KMS-11 (cell line): ENCODE results near the gene UBE3A.
"Not testable (repeated sequence)": the region's sequence is repeated elsewhere in the genome, so short reads cannot be mapped to it uniquely, and the experiment has no call there.

ENCODE experiments used
- H2AFZ ChIP-seq: fragments of 200-600 bp; sonication (generic); 2 replicates; pipeline ENCODE4 v1.6.1; 2016; ENCODE audit warnings: antibody characterized with exemption, mixed run types, low read depth
- H3K27ac ChIP-seq: fragments of 200-600 bp; sonication (generic); 2 replicates; pipeline ENCODE4 v1.6.1; 2016; ENCODE audit warnings: mild to moderate bottlenecking, mixed run types
- H3K27me3 ChIP-seq: fragments of 200-600 bp; sonication (generic); 2 replicates; pipeline ENCODE4 v1.6.1; 2017; ENCODE audit warnings: mild to moderate bottlenecking, low read depth, mixed run types, moderate library complexity; ENCODE audit not compliant: insufficient read depth
- H3K36me3 ChIP-seq: fragments of 200-600 bp; sonication (generic); 2 replicates; pipeline ENCODE4 v1.6.1; 2017; ENCODE audit warnings: mild to moderate bottlenecking, mixed run types; ENCODE audit not compliant: insufficient read depth
- H3K4me1 ChIP-seq: fragments of 200-600 bp; sonication (generic); 2 replicates; pipeline ENCODE4 v1.6.1; 2016; ENCODE audit warnings: mild to moderate bottlenecking, low read depth, mixed run types; ENCODE audit not compliant: poor library complexity, severe bottlenecking
- H3K4me2 ChIP-seq: fragments of 200-600 bp; sonication (generic); 2 replicates; pipeline ENCODE4 v1.7.0; 2016; ENCODE audit warnings: mild to moderate bottlenecking, mixed run types
- H3K4me3 ChIP-seq: fragments of 200-600 bp; sonication (generic); IDR thresholded peaks from 2 replicates; pipeline ENCODE4 v1.6.1; 2017; ENCODE audit warnings: low read depth, low read length, mixed read lengths; ENCODE audit not compliant: insufficient read depth
- H3K79me2 ChIP-seq: fragments of 200-600 bp; sonication (generic); 2 replicates; pipeline ENCODE4 v1.6.1; 2016; ENCODE audit warnings: low read depth, mixed run types; ENCODE audit not compliant: insufficient read depth
- H3K9ac ChIP-seq: fragments of 200-600 bp; sonication (generic); 2 replicates; pipeline ENCODE4 v1.6.1; 2016; ENCODE audit warnings: mild to moderate bottlenecking, mixed run types
- H4K20me1 ChIP-seq: fragments of 200-600 bp; sonication (generic); 2 replicates; pipeline ENCODE4 v1.6.1; 2016; ENCODE audit warnings: mild to moderate bottlenecking, mixed run types; ENCODE audit not compliant: insufficient read depth
- TF ChIP-seq, protein P1 (sequence below): fragments of 200-600 bp; sonication (generic); conservative IDR thresholded peaks from 2 replicates; pipeline ENCODE4 v1.6.1; 2017; ENCODE audit warnings: low read depth, mild to moderate bottlenecking, antibody characterized with exemption, low read length, moderate library complexity, mixed read lengths

The UBE3A gene

DNA sequence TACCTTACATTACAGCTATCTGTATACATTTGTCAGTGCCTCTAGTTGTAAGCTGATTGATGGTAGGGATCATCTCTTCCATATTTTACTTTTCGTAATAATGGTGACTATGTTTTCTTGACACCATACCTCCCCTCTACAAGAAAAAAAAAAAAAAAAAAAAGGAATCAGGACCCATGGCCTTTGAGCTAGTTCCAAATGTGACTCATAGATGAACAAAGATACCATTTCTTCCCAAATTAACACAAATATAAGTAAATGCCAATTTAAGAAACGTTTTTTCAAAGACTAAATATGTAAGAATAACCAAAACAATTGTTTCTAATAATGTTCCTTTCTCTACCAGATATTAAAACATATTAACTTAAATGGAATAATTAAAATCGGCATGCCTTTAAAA, 23.1 kb downstream of the UBE3A start:
- H3K4me1 ChIP-seq, result peaks cover 23% of the 10 kb centered on the region
- H3K4me3 ChIP-seq, result no peak overlapping the region
- no peak overlapping the region for H2AFZ ChIP-seq
- peaks cover 40% of the 10 kb centered on the region; the same call in 1 of the 2 replicates for H3K79me2 ChIP-seq
- H3K27ac ChIP-seq, result no peak overlapping the region; the same call in 1 of the 2 replicates
- peak overlapping the region; percentile 21; the same call in 1 of the 2 replicates for H3K4me2 ChIP-seq
- TF ChIP-seq, protein P1, sequence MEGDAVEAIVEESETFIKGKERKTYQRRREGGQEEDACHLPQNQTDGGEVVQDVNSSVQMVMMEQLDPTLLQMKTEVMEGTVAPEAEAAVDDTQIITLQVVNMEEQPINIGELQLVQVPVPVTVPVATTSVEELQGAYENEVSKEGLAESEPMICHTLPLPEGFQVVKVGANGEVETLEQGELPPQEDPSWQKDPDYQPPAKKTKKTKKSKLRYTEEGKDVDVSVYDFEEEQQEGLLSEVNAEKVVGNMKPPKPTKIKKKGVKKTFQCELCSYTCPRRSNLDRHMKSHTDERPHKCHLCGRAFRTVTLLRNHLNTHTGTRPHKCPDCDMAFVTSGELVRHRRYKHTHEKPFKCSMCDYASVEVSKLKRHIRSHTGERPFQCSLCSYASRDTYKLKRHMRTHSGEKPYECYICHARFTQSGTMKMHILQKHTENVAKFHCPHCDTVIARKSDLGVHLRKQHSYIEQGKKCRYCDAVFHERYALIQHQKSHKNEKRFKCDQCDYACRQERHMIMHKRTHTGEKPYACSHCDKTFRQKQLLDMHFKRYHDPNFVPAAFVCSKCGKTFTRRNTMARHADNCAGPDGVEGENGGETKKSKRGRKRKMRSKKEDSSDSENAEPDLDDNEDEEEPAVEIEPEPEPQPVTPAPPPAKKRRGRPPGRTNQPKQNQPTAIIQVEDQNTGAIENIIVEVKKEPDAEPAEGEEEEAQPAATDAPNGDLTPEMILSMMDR, result no peak
- no peaks in the 10 kb centered on the region for H4K20me1 ChIP-seq
- H3K9ac ChIP-seq, result no peak overlapping the region
- no peaks in the 10 kb centered on the region for H3K36me3 ChIP-seq
- no peaks in the 10 kb centered on the region for H3K27me3 ChIP-seq

DNA sequence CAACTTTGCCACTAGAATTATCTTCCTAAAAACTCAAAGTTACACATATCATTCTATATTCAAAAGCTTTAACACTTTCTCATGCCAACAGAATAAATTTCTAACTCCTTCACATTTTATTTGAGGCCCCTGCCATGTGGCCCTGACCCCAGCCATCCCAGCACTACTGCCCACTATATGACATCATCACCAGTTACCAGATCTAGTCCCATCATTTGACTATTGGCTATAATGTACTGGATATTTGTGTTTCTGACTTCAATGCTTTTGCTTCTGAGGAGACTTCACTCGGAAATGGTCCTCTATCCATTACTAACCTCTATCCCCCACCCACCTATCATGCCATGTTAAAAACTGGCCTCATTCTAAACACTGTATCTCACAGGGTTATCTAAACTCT, 23.6 kb downstream of the UBE3A start:
- no peak overlapping the region for H2AFZ ChIP-seq
- no peaks in the 10 kb centered on the region for H4K20me1 ChIP-seq
- no peak overlapping the region for H3K4me2 ChIP-seq
- no peaks in the 10 kb centered on the region for H3K27me3 ChIP-seq
- no peaks in the 10 kb centered on the region for H3K36me3 ChIP-seq
- peaks cover 44% of the 10 kb centered on the region; the same call in 1 of the 2 replicates for H3K79me2 ChIP-seq
- H3K4me1 ChIP-seq, result peaks cover 23% of the 10 kb centered on the region
- TF ChIP-seq, protein P1, result no peak
- no peak overlapping the region for H3K9ac ChIP-seq
- H3K4me3 ChIP-seq, result no peak overlapping the region
- no peak overlapping the region for H3K27ac ChIP-seq

DNA sequence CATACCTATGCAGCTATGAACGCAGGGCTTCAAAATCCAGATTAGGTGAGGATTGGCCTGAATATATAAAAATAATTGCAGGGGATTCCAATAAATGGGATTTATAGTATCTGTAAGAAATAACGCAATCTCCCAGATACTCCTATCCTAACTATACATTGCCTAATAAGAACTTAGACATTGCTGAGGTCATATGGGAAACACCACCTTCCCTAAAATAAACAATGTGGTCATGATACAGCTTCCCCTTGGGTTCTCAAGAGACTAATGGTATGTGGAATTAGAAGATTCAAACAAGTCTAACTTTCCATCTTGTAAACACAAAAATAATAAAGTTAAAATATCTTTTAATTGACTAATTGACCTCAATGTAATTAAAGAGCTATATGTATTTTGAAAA, 28.2 kb downstream of the UBE3A start:
- Histone ChIP-seq H3K27ac (no peak overlapping the region), H3K27me3 (no peaks in the 10 kb centered on the region), H2AFZ (no peak overlapping the region), H4K20me1 (no peaks in the 10 kb centered on the region), H3K4me2 (no peak overlapping the region), H3K4me1 (no peaks in the 10 kb centered on the region), H3K36me3 (no peaks in the 10 kb centered on the region), H3K9ac (no peak overlapping the region), H3K4me3 (no peak overlapping the region), H3K79me2 (peaks cover 25% of the 10 kb centered on the region; the same call in 1 of the 2 replicates)
- TF ChIP-seq, protein P1, result no peak

DNA sequence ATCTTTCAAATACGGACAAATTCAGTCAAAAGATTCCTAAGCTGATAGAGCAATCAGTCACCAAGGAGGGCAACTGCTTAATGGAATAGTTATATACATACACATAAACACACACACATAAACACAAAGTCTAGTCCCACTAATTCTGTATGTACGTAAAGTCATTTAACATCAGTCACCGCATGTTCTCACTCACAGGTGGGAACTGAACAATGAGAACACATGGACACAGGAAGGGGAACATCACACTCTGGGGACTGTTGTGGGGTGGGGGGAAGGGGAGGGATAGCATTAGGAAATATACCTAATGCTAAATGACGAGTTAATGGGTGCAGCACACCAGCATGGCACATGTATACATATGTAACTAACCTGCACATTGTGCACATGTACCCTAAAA, 29.1 kb downstream of the UBE3A start:
- H3K4me1 ChIP-seq, H3K9ac ChIP-seq, H3K4me2 ChIP-seq, H3K4me3 ChIP-seq, H3K27me3 ChIP-seq, H4K20me1 ChIP-seq, H3K36me3 ChIP-seq, H2AFZ ChIP-seq, H3K27ac ChIP-seq: not testable (repeated sequence)
- H3K79me2 ChIP-seq, result peaks cover 19% of the 10 kb centered on the region; the same call in 1 of the 2 replicates

DNA sequence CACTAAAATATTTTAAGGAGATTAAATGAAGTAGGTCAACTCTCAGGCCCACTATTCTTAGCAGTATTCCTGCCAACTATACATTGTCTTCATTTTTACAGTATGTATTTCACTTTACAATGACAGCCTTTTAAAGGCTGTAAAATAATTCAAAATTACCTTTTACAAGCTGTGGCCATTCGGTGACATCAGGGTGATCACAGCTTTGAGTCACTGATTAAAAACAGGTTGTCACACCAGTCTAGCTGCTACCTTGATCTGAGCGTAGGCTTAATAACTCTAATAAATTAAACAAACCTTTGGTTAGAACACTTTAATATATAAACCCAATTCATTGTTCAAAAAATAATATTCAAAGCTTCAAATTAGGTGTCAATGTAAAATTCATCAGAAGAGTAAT, 29.9 kb downstream of the UBE3A start:
- Histone ChIP-seq H3K4me2 (no peak overlapping the region), H3K79me2 (peaks cover 11% of the 10 kb centered on the region; the same call in 1 of the 2 replicates), H3K9ac (no peak overlapping the region), H4K20me1 (no peaks in the 10 kb centered on the region), H3K27ac (no peak overlapping the region), H3K27me3 (no peaks in the 10 kb centered on the region), H3K36me3 (no peaks in the 10 kb centered on the region), H3K4me3 (no peak overlapping the region), H2AFZ (no peak overlapping the region), H3K4me1 (no peaks in the 10 kb centered on the region)
- TF ChIP-seq, protein P1, result no peak
